Measurements from ENCODE around the gene FURIN.
"Not testable (repeated sequence)": the region's sequence is repeated elsewhere in the genome, so short reads cannot be mapped to it uniquely, and the experiment has no call there.

Gene FURIN

GRCh38 chr15:90921887-90922286 lies 53.5 kb downstream of the FURIN start:
- no peak for DNase-seq

DNA sequence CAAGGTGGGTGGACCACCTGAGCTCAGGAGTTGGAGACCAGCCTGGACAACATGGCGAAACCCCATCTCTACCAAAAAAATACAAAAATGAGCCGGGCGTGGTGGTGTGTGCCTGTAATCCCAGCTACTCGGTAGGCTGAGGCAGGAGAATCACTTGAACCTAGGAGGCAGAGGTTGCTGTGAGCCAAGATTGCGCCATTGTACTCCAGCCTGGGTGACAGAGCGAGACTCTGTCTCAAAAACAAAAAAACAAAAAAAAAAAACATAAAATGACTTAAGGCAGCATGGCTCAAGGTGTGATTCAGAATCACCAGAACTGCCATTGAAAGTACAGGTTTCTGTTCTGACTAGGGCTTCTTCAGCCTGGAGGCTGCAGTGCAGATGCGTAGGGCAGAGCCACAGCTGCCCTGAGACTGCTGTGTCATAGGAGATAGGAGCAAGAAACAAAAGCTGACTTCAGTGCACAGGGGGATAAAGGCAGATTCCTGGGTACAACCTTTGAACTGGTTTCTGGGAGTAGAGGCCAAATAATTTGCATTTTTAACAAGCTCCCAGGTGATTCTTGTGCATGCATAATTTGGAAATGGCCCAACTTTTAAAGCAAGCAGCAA lies 54.4 kb downstream of the FURIN start:
- not testable (repeated sequence) for DNase-seq

DNA sequence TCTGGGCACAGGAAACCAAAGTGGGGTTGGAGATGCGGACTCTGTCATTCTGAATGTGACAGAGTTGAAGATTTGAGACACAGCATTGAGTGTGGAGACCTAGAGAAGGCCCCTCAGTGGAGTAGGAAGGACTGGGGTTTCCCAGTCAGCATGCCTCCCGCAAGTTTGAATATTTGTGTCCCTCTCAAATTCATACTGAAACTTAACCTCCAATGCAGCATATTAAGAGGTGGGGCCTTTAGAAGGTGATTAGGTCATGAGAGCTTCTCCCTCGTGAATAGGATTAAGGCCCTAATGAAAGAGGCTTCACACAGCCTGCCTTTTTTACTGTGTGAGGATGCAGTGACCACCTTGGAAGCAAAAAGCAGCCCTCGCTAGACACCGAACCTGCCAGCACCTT lies 56.0 kb downstream of the FURIN start:
- no peak for DNase-seq

GRCh38 chr15:90926766-90927165 lies 58.4 kb downstream of the FURIN start:
- not testable (repeated sequence) for DNase-seq

GRCh38 chr15:90928106-90928505 lies 59.7 kb downstream of the FURIN start:
- DNase-seq, result not testable (repeated sequence)

GRCh38 chr15:90929246-90930019 lies 61.0 kb downstream of the FURIN start:
- no peak for DNase-seq

DNA sequence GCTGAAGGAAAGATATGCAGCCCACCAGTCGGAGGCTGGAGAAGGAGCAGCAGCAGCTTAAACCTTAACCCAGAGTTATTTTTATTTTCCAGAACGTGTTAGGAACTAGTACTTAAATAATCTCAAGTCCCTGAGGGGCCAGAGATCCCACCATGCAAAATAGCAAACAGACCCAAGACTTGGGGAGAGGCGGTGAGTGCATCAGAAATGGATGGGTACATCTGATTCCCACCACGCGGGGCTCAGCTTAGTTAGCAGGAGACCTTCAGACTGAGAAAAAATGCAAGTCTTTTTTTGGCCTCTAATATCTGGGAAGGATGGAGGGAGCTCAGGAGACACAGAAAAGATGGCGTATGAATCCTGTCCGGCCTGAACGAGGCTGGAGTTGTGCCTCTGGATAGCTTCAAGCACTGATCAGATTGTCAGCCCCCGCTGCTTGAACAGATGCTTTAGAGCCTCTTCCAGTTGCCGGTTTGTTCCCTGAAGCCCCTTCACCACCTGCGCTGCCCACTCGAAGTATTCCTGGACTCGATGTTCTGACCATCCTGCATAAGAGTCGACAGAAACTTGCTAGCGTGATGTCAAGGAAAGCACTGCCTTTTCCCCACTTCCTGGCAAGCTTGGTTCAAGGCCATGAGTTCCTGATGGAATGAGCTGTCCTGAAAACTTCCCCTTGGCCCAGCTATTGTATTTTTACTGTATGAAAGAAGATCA lies 62.6 kb downstream of the FURIN start:
- DNase-seq, result no peak

- no peak for DNase-seq
Measured at GRCh38 chr15:90931575-90931827, 63.1 kb downstream of the FURIN start.

DNA sequence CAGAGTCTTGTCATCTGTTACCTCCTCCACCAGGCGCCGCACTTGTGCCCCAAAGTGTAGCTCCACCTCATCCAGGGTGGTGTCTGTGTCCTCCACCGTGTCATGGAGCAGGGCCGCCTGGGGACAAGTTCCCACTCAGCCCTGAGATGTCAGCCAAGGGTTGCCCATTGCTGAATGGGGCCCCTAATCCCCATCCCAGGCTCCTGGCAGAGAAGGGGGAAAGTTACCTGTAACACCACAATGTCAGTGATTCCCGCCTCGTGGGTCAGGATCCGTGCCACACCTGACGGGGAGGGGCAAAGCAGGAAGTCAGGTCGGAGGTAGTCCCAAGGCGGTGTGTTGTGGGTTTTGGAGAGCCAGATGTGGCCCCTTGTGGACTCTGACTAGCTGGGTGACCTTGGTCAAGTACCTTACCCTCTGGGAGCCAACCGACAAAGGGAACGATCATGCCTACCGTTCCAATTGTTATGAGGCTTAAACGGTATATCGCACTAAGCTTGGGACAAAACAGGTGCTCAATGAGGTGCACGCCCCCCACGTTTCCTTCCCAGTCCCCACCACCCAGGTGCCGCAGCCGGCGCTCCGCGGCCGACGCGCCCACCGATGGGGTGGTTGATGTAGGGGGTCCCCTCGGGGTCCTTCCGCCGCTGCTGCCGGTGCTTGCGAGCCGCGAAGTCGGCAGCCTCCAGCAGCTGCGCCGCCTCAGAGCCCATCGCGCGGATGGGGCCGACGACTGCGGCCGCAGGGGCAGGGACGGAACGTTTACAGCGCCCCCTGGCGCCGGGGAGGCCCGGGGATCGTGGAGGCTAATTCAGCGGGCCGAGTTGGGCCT lies 63.7 kb downstream of the FURIN start, which contains the start of gene HDDC3:
HDDC3 (minus strand) TSS at position 722 of the 832 bp plus-strand sequence; CDS start at position 713, 9 bp downstream.
- peak; percentile 84 for DNase-seq

DNA sequence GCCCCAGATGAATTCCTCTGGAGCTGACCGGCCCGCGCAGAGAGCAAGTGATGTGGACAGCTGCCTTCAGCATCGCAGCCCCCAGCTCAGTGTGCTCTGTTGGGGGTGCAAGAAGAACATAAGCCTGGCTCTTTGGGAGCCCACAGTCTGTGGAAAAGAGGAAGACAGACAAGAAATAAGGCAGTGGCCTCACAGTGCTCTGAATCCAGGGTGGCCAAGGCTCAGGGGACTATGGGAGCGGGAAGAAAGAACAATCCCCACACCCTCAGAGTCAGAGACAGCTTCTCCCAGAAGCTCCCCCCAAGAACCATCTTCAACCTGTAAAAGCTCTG lies 64.2 kb downstream of the FURIN start:
- DNase-seq, result no peak

Data from NCI-H510A (cell line).